Cerebellar cortex (tissue), 1 donor: ENCODE data around the gene ONECUT3.
"Not testable (repeated sequence)": the region's sequence is repeated elsewhere in the genome, so short reads cannot be mapped to it uniquely, and the experiment has no call there.

ENCODE experiments used
- DNase-seq: peaks from one replicate; pipeline ENCODE4 v3.0.0-alpha.2; 2015; ENCODE audit warnings: low spot score

ONECUT3 gene

GRCh38 chr19:1755467-1756171 lies 2.3 kb downstream of the ONECUT3 start:
- no peak for DNase-seq

GRCh38 chr19:1756264-1756663 lies 3.0 kb downstream of the ONECUT3 start:
- DNase-seq = no peak

- DNase-seq = no peak
These were observed 3.6 kb downstream of the ONECUT3 start for GRCh38 chr19:1756705-1757465.

- DNase-seq = no peak
These were observed 4.3 kb downstream of the ONECUT3 start for GRCh38 chr19:1757468-1758230.

- no peak for DNase-seq
These were observed 4.9 kb downstream of the ONECUT3 start for GRCh38 chr19:1758231-1758577.

- no peak for DNase-seq
These were observed 5.9 kb downstream of the ONECUT3 start for GRCh38 chr19:1758959-1759903.

GRCh38 chr19:1760020-1760419 lies 6.7 kb downstream of the ONECUT3 start:
- no peak for DNase-seq

- DNase-seq = not testable (repeated sequence)
These were observed 7.7 kb downstream of the ONECUT3 start for GRCh38 chr19:1760786-1761527.

GRCh38 chr19:1761528-1762242 lies 8.4 kb downstream of the ONECUT3 start:
- DNase-seq = no peak

GRCh38 chr19:1762243-1763117 lies 9.2 kb downstream of the ONECUT3 start:
- no peak for DNase-seq

GRCh38 chr19:1763648-1764639 lies 10.6 kb downstream of the ONECUT3 start:
- no peak for DNase-seq

- DNase-seq = no peak
These were observed 11.4 kb downstream of the ONECUT3 start for GRCh38 chr19:1764729-1765128.

- DNase-seq = no peak
These were observed 12.1 kb downstream of the ONECUT3 start for GRCh38 chr19:1765232-1765903.

- no peak for DNase-seq
These were observed 12.8 kb downstream of the ONECUT3 start for GRCh38 chr19:1765904-1766799.

GRCh38 chr19:1766800-1767352 lies 13.6 kb downstream of the ONECUT3 start:
- no peak for DNase-seq

- no peak for DNase-seq
These were observed 14.2 kb downstream of the ONECUT3 start for GRCh38 chr19:1767464-1767933.
